AG04450 (cell line): ENCODE data around the gene ARSA. TPM values are rescaled to one million over a fixed set of nuclear protein-coding genes. Genes with fewer than 3 reads are reported as not detected.
A peak's percentile ranks its signal among the peaks of the same experiment; 100 is the strongest.

Source experiments
- CTCF ChIA-PET: fragments of 300-600, 350-600 bp; formaldehyde crosslinking; extraction: SDS; loops from one replicate; lab custom pipeline; 2022; ENCODE audit warnings: antibody characterized with exemption, inconsistent platforms; lab: Charles Lee
- POLR2A ChIA-PET: fragments of 350-600 bp; formaldehyde crosslinking; extraction: SDS; loops from one replicate; lab custom pipeline; 2021; ENCODE audit warnings: antibody characterized with exemption, inconsistent platforms; lab: Yijun Ruan, JAX
- DNase-seq: peaks from one replicate; pipeline ENCODE4 v3.0.0-alpha.2; 2011; ENCODE audit warnings: low read depth, low spot score
- H3K27ac ChIP-seq: one replicate; pipeline ENCODE4 v1.5.1; 2012; ENCODE audit warnings: low read depth, low read length, control low read depth
- H3K27me3 ChIP-seq: one replicate; pipeline ENCODE4 v1.6.0; 2012; ENCODE audit warnings: low read length; ENCODE audit not compliant: control insufficient read depth, insufficient read depth
- H3K4me3 ChIP-seq: 2 replicates; pipeline ENCODE4 v1.5.1; 2011; ENCODE audit warnings: mild to moderate bottlenecking, low read depth, low read length, control low read depth
- H3K9me3 ChIP-seq: 2 replicates; pipeline ENCODE4 v1.5.1; 2012; ENCODE audit warnings: low read length; ENCODE audit not compliant: control insufficient read depth, insufficient read depth
- CTCF ChIP-seq: IDR thresholded peaks from 2 replicates; pipeline ENCODE4 v1.5.1; 2011; ENCODE audit warnings: low read depth, low read length, control low read depth, inconsistent platforms
- polyA plus RNA-seq: library from polyadenylated mRNA; depleted of rRNA; stranded (reverse); fragments of >200 nt; gene quantifications from 2 replicates; pipeline ENCODE4 v1.2.3, GENCODE V29; 2011; rRNA removed
- small RNA-seq: library from RNA; depleted of rRNA; stranded (forward); fragments of <200 nt; gene quantifications from one replicate; pipeline ENCODE3, GENCODE V24; 2012; ENCODE audit warnings: low read depth; ENCODE audit not compliant: insufficient read length

Gene ARSA
- polyA plus RNA-seq, 1 experiment = 14.3 TPM

GRCh38 chr22:50576070-50576469 is 51.9 kb downstream of the ARSA start:
- Histone ChIP-seq H3K9me3 (no peaks in the 10 kb centered on the region), H3K27me3 (peaks cover 18% of the 10 kb centered on the region), H3K4me3 (no peak overlapping the region), H3K27ac (no peak overlapping the region)
- POLR2A ChIA-PET = interaction anchor here (1.1 to 1.4 kb wide), 2 partner anchors 12 to 14 kb away, joined by 3 read pairs; partner anchors contain the start of gene SYCE3
- peak; percentile 42 for TF ChIP-seq CTCF
- CTCF ChIA-PET = interaction anchor here (3.3 kb wide), 1 partner anchor 13 kb away, joined by 27 read pairs; the partner anchor contains the start of gene SYCE3
- no peak for DNase-seq

- H3K27me3 ChIP-seq = peaks cover 18% of the 10 kb centered on the region
- ChIA-PET POLR2A (interaction anchor here (0.6 to 1.4 kb wide), 4 partner anchors 12 to 74 kb away, joined by 3 read pairs; partner anchors contain the start of gene SYCE3), CTCF (interaction anchor here (0.9 to 3.3 kb wide), 2 partner anchors 12 to 46 kb away, joined by 4 to 27 read pairs; partner anchors contain the start of gene SYCE3)
- no peak for TF ChIP-seq CTCF
- DNase-seq = no peak
- H3K9me3 ChIP-seq = no peaks in the 10 kb centered on the region
- no peak overlapping the region for H3K4me3 ChIP-seq
- H3K27ac ChIP-seq = no peak overlapping the region
These were observed 52.5 kb downstream of the ARSA start for GRCh38 chr22:50575426-50575941.

Small RNA genes lying within 50 kb of the gene (small RNA-seq; reads per million reads assigned to genes)
- not detected for gene RF00019

Other genes starting within 250 kb of the ARSA start
- gene SBF1, start 153.1 kb downstream of the ARSA start, polyA plus RNA-seq = 16.4 and 20.5 TPM in 2 replicates
- 3.1 and 3.6 TPM in 2 replicates for gene ADM2, start 146.6 kb downstream of the ARSA start, polyA plus RNA-seq
- gene MIOX, start 141.3 kb downstream of the ARSA start, polyA plus RNA-seq = 0.14 and 0.22 TPM in 2 replicates
- 25.7 and 46.6 TPM in 2 replicates for gene LMF2, start 120.5 kb downstream of the ARSA start, polyA plus RNA-seq
- 10.4 and 13.2 TPM in 2 replicates for gene NCAPH2, start 119.9 kb downstream of the ARSA start, polyA plus RNA-seq
- 0.15 and 0.60 TPM in 2 replicates for gene SCO2, start 102.6 kb downstream of the ARSA start, polyA plus RNA-seq
- 2.9 and 3.6 TPM in 2 replicates for gene TYMP, start 98.1 kb downstream of the ARSA start, polyA plus RNA-seq
- gene KLHDC7B, start 82.3 kb downstream of the ARSA start, polyA plus RNA-seq = 0.02 and 0.04 TPM in 2 replicates
- not detected in 2 replicates for gene SYCE3, start 65.2 kb downstream of the ARSA start, polyA plus RNA-seq
- gene CPT1B, start 49.7 kb downstream of the ARSA start, polyA plus RNA-seq = 0.99 and 1.2 TPM in 2 replicates
- gene CHKB, start 45.3 kb downstream of the ARSA start, polyA plus RNA-seq = 22.5 and 28.2 TPM in 2 replicates
- gene MAPK8IP2, start 27.4 kb downstream of the ARSA start, polyA plus RNA-seq = 0.14 and 0.16 TPM in 2 replicates
- 0.47 and 0.63 TPM in 2 replicates for gene SHANK3, start 44.7 kb upstream of the ARSA start, polyA plus RNA-seq
- not detected in 2 replicates for gene ACR, start 110.1 kb upstream of the ARSA start, polyA plus RNA-seq
- 31.4 and 31.5 TPM in 2 replicates for gene RABL2B, start 155.5 kb upstream of the ARSA start, polyA plus RNA-seq